Testis (tissue), 3 donors: ENCODE results near the gene RPS14. TPM values are rescaled to one million over a fixed set of nuclear protein-coding genes. Genes with fewer than 3 reads are reported as not detected.
A peak's percentile ranks its signal among the peaks of the same experiment; 100 is the strongest.
"Not testable (repeated sequence)": the region's sequence is repeated elsewhere in the genome, so short reads cannot be mapped to it uniquely, and the experiment has no call there.

Experiments used
- DNase-seq: peaks from one replicate; pipeline ENCODE4 v3.0.0-alpha.2; 2019
- H3K27ac ChIP-seq, 2 donors: fragments of 200-600 bp; sonication (generic); one replicate each; pipeline ENCODE4 v1.5.1; 2019
- H3K27me3 ChIP-seq: fragments of 200-600 bp; sonication (generic); one replicate; pipeline ENCODE4 v1.5.1; 2019
- H3K36me3 ChIP-seq: fragments of 200-600 bp; sonication (generic); one replicate; pipeline ENCODE4 v1.5.1; 2017; ENCODE audit warnings: low read depth; ENCODE audit errors: missing control alignments
- H3K4me1 ChIP-seq: fragments of 200-600 bp; sonication (generic); one replicate; pipeline ENCODE4 v1.5.1; 2019
- H3K4me3 ChIP-seq, 2 donors: fragments of 200-600 bp; sonication (generic); one replicate each; pipeline ENCODE4 v1.5.1; 2017 to 2019
- H3K9me3 ChIP-seq: fragments of 200-600 bp; sonication (generic); one replicate; pipeline ENCODE4 v1.5.1; 2017
- POLR2A ChIP-seq: fragments of 450-650 bp; IDR thresholded peaks from one replicate; pipeline ENCODE4 v1.6.1; 2017; ENCODE audit warnings: antibody characterized with exemption, mild to moderate bottlenecking, moderate library complexity
- WGBS, 2 donors: methylation state at CpG; one replicate each; pipeline ENCODE4 v1.1.5; 2018; 5-methylcytosine and 5-hydroxymethylcytosine counted together
- intact Hi-C: fragments of 100-400 bp; cut with DNase I; formaldehyde crosslinking; loops from one replicate; pipeline ENCODE4 v1.15.1; 2023; ENCODE audit warnings: low total_unique reads
- polyA plus RNA-seq: library from polyadenylated mRNA; stranded (reverse); fragments of 350-450 nt; fragmentation: Illumina TruSeq; extraction: RNeasy Lipid Tissue Mini Kit (QIAGEN cat#74804); gene quantifications from one replicate; pipeline ENCODE4 v1.2.3, GENCODE V29; 2014; ENCODE audit warnings: low read depth, low replicate concordance; ENCODE audit not compliant: insufficient read depth
- total RNA-seq, 2 donors: library from RNA; depleted of rRNA; stranded (reverse); fragments of >200 nt; gene quantifications; one replicate each; pipeline ENCODE4 v1.2.3, GENCODE V29; 2016
- TF ChIP-seq, protein P1 (sequence below), 3 experiments: fragments of 450-650 bp in 2 of 3; fragments of 200-600 bp in 1 of 3; sonication (generic) in 1 of 3; IDR thresholded peaks; one replicate each; pipeline ENCODE4 v1.5.1; 2016 to 2019; ENCODE audit warnings: antibody characterized with exemption in 3 of 3, mild to moderate bottlenecking in 2 of 3, moderate library complexity in 1 of 3

Gene RPS14
- total and polyA plus RNA-seq, 3 donors from 2014 or later = 781 to 1,273 (median 1,234) TPM

DNA sequence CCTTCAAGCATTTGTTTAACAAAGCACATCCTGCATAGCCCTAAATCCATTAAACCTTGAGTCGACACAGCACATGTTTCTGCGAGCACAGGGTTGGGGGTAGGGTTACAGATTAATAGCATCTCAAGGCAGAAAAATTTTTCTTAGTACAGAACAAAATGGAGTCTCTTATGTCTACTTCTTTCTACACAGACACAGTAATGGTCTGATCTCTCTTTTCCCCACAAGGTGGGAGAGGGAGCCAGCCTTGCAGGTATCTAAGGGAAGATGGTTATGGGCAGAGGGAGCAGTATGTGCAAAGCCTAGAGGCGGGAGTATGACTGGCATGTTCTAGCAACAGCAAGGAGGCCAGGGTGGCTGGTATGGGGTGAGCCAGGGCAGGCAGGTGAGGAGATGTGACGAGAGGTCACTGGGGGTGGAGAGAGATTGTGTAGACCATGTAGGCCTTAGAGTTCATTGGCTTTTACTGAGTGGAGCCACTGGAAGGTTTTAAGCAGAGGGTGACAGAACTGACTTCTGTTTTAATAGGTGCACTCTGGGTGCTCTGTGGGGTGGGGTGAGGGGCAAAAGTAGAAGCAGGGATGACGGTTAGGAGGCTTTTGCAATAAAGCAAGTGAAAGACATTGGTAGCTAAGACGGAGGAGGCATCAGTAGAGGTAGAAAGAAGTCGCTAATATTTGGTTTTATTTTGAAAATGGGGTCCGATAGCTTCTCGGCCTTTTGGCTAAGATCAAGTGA lies 5.1 kb upstream of the RPS14 start:
- TF ChIP-seq, protein P1, sequence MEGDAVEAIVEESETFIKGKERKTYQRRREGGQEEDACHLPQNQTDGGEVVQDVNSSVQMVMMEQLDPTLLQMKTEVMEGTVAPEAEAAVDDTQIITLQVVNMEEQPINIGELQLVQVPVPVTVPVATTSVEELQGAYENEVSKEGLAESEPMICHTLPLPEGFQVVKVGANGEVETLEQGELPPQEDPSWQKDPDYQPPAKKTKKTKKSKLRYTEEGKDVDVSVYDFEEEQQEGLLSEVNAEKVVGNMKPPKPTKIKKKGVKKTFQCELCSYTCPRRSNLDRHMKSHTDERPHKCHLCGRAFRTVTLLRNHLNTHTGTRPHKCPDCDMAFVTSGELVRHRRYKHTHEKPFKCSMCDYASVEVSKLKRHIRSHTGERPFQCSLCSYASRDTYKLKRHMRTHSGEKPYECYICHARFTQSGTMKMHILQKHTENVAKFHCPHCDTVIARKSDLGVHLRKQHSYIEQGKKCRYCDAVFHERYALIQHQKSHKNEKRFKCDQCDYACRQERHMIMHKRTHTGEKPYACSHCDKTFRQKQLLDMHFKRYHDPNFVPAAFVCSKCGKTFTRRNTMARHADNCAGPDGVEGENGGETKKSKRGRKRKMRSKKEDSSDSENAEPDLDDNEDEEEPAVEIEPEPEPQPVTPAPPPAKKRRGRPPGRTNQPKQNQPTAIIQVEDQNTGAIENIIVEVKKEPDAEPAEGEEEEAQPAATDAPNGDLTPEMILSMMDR (IDR thresholded peaks at IDR 0.05) = no peak
- TF ChIP-seq POLR2A = no peak
- H3K27ac ChIP-seq = no peak overlapping the region
- H3K27me3 ChIP-seq = no peaks in the 10 kb centered on the region
- H3K36me3 ChIP-seq = no peaks in the 10 kb centered on the region
- DNase-seq = no peak
- no peak overlapping the region for H3K4me3 ChIP-seq
- 73 to 80% methylated on average over 9 of the region's 9 CpGs for WGBS, 2 donors
- no peaks in the 10 kb centered on the region for H3K9me3 ChIP-seq
- intact Hi-C loops = no loop called here
- peaks cover 7% of the 10 kb centered on the region for H3K4me1 ChIP-seq

DNA sequence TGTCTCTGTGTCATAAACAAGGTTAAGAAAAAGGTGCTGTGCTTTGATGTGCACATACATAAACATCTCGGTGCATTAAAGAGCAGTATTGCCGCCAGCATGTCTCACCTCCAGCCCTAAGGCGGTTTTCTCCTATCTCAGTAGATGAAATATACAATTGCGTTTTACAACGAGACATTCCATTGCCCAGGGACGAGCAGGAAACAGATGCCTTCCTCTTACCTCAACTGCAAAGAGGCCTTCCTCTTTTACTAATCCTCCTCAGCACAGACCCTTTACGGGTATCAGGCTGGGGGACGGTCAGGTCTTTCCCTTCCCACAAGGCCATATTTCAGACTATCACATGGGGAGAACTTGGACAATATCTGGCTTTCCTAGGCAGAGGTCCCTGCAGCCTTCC lies 4.5 kb upstream of the RPS14 start:
- H3K4me1 ChIP-seq, H3K9me3 ChIP-seq, intact Hi-C loops, H3K36me3 ChIP-seq, DNase-seq, H3K27me3 ChIP-seq, H3K4me3 ChIP-seq, H3K27ac ChIP-seq: not testable (repeated sequence)
- WGBS, 2 donors = 51 to 69% methylated on average over 6 to 8 of the region's 8 CpGs

DNA sequence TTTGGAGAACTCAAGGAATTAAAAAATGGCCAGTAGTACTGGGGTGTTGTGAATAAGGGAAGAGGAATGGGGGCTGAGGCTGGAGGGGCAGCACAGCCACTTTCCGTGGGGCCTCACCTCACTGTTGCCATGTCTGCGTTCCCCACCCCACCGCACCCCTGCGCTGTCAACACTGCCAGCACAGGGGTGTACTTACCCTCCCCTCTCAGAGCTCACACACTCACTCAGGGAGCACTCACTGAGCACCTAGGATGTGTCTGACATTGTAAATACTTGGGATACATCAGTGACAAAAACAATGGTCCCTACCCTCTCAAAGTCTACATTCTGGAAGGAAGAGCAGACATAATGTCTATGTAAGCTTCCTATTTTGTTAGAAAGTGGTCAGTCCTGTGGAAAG lies 3.4 kb upstream of the RPS14 start:
- 89 to 95% methylated on average over 4 of the region's 4 CpGs for WGBS, 2 donors
- no peaks in the 10 kb centered on the region for H3K36me3 ChIP-seq
- DNase-seq = no peak
- H3K4me3 ChIP-seq = no peak overlapping the region
- H3K4me1 ChIP-seq = peaks cover 7% of the 10 kb centered on the region
- no peaks in the 10 kb centered on the region for H3K27me3 ChIP-seq
- intact Hi-C loops = no loop called here
- no peaks in the 10 kb centered on the region for H3K9me3 ChIP-seq
- no peak overlapping the region for H3K27ac ChIP-seq
- no peak for TF ChIP-seq POLR2A
- TF ChIP-seq, protein P1 (IDR thresholded peaks at IDR 0.05) = no peak

DNA sequence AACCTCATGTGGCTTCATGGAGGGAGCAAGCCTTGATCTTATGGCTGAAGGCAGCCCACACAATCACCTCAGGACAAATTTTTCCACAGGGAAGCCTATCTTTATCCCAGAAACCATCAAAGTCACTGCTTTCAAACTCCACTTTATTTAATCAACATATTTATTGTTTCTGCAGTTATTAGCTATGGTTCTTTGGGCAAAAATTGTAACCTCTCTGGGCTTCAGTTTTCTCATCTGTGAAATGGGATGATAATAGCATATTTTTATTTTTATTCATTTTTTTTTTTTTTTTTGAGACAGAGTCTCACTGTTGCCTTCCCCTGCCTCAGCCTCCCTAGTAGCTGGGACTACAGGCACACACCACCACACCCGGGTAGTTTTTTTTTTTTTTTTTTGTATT lies 2.1 kb upstream of the RPS14 start:
- Histone ChIP-seq H3K27me3 (no peaks in the 10 kb centered on the region), H3K9me3 (no peaks in the 10 kb centered on the region), H3K27ac (no peak overlapping the region), H3K4me3 (no peak overlapping the region), H3K36me3 (no peaks in the 10 kb centered on the region), H3K4me1 (peaks cover 14% of the 10 kb centered on the region)
- DNase-seq = no peak
- TF ChIP-seq POLR2A = no peak
- TF ChIP-seq, protein P1 (IDR thresholded peaks at IDR 0.05) = no peak
- WGBS, 2 donors = 86 to 90% methylated on average over 1 of the region's 1 CpG
- intact Hi-C loops = no loop called here

DNA sequence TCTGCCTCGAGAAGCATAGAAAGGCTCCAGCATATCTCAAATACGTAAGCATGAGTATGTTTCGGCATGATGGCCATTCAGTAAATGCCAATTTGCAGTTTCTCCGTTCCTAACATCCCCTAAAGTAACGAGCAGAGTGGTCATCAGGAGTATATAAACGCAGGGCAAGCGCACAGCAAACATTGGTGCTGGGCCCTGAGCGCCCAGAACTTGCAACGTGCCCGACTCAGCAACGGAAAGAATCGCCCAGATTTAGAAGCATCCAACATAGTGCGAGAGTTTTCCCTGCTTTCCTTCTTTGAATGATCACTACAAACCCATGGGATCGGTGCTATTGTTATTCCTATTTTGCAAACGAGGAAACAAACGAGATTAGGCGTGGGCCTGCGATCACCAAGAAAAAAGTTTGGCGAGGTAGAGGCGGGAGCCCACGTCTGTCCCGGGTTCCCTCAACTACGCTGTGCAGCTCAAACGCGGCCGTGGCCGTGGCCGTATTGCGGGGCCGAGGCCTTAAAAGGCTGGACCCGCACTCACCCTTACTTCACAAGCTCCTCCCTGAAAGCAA lies 505 bp downstream of the RPS14 start:
- WGBS, 2 donors = 0 to 1% methylated on average over 17 to 31 of the region's 31 CpGs
- TF ChIP-seq POLR2A = no peak
- TF ChIP-seq, protein P1 (IDR thresholded peaks at IDR 0.05) = no peak
- Histone ChIP-seq H3K4me1 (peaks cover 14% of the 10 kb centered on the region), H3K36me3 (peaks cover 4% of the 10 kb centered on the region), H3K4me3 (peak overlapping the region; percentile 87 to 92), H3K27me3 (no peaks in the 10 kb centered on the region), H3K27ac (peak overlapping the region; percentile 88 to 97), H3K9me3 (no peaks in the 10 kb centered on the region)
- DNase-seq = no peak
- intact Hi-C loops = no loop called here
